Tibial nerve (tissue), 4 donors: ENCODE measurements around the gene VAMP2. TPM values are rescaled to one million over a fixed set of nuclear protein-coding genes. Genes with fewer than 3 reads are reported as not detected.

ENCODE experiments used
- DNase-seq, 2 donors: peaks; one replicate each; pipeline ENCODE4 v3.0.0-alpha.2; 2019; ENCODE audit warnings: low spot score in 2 of 2
- H3K27ac ChIP-seq, 4 donors: fragments of 200-600 bp; sonication (generic) in 3 of 4; one replicate each; pipeline ENCODE4 v1.5.1; 2017 to 2019; ENCODE audit warnings: mild to moderate bottlenecking in 1 of 4
- H3K27me3 ChIP-seq, 2 donors: fragments of 200-600 bp; sonication (generic) in 1 of 2; one replicate each; pipeline versions ENCODE4 v1.5.1 to v1.6.0; 2017 to 2019
- H3K36me3 ChIP-seq, 3 donors: fragments of 200-600 bp; sonication (generic); one replicate each; pipeline ENCODE4 v1.5.1; 2018 to 2019
- H3K4me1 ChIP-seq, 4 donors: fragments of 200-600 bp; sonication (generic) in 3 of 4; one replicate each; pipeline ENCODE4 v1.5.1; 2017 to 2019
- H3K4me3 ChIP-seq, 4 donors: fragments of 200-600 bp; sonication (generic) in 3 of 4; one replicate each; pipeline ENCODE4 v1.5.1; 2017 to 2019; ENCODE audit warnings: mild to moderate bottlenecking in 1 of 4, moderate library complexity in 1 of 4
- H3K9me3 ChIP-seq, 4 donors: fragments of 200-600 bp; sonication (generic) in 3 of 4; one replicate each; pipeline ENCODE4 v1.5.1; 2017 to 2019
- EP300 ChIP-seq, 2 donors: sonication (generic); formaldehyde crosslinking; IDR thresholded peaks; one replicate each; pipeline ENCODE4 v1.6.1; 2017; ENCODE audit warnings: antibody characterized with exemption in 2 of 2, mild to moderate bottlenecking in 1 of 2
- POLR2A ChIP-seq, 2 donors: fragments of 450-650 bp; IDR thresholded peaks; one replicate each; pipeline ENCODE4 v1.6.1; 2017; ENCODE audit warnings: antibody characterized with exemption in 2 of 2, mild to moderate bottlenecking in 2 of 2, moderate library complexity in 2 of 2
- WGBS, 2 donors: methylation state at CpG; one replicate each; pipeline ENCODE4 v1.1.5; 2018; 5-methylcytosine and 5-hydroxymethylcytosine counted together
- total RNA-seq, 4 donors: library from RNA; depleted of rRNA; stranded (reverse); fragments of >200 nt; gene quantifications; one replicate each; pipeline ENCODE4 v1.1.0, GENCODE V29; 2016
- TF ChIP-seq, protein P1 (sequence below), 5 experiments: fragments of 200-600 bp in 3 of 5; fragments of 450-650 bp in 2 of 5; sonication (generic) in 3 of 5; IDR thresholded peaks; one replicate each; pipeline ENCODE4 v1.5.1; 2016 to 2019; ENCODE audit warnings: antibody characterized with exemption in 5 of 5, mild to moderate bottlenecking in 3 of 5, moderate library complexity in 2 of 5

Gene VAMP2
- total RNA-seq, 4 donors from 2014 or later, result 48.0 to 72.1 (median 59.0) TPM

DNA sequence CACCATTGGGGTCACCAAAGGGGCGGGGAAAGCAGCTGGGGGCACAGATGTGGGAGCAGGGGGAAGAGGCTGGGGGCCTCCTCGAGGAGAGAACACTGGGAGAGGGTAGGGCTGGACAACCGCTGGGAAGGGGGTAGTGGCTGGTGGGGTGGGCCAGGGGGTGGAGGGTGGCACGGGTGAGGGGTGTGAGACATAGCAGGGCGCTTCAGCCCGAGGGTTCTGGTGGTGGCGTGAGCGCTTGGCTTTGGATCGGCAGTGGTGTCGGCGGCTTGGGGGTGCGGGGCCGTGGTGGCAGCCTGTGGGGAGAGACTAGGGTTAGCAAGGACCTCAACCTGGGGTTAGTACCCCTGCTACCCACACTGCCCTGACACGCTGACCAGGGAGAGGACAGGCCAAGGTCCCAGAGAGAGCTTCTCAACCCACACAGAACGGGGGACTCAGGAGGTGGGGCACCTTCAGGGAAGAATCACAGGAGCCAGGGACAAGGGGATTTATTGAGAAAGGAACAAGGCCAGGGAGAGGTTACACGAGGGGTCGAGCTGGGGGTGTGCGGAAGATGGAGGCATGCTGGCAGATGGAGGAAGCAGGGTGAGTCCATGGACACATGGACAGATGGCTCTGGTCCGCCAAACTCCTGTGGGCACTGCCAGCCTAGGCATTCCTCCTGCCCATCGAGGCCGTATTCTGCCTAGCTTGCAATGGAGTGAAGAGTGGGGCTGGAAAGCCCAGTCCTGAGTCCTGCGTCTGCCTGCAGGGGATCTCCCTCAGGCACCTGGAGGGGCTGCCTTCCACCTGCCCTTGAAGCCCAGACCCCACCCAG lies 19.0 kb downstream of the VAMP2 start:
- Histone ChIP-seq H3K4me3 (no peak overlapping the region), H3K4me1 (peaks cover 0 to 85% (median 7%) of the 10 kb centered on the region in 4 donors), H3K9me3 (no peaks in the 10 kb centered on the region), H3K36me3 (peaks cover 36 to 94% (median 81%) of the 10 kb centered on the region in 3 donors), H3K27me3 (no peaks in the 10 kb centered on the region), H3K27ac (peak overlapping the region; percentile 17 to 100 (median 68))
- 86 to 88% methylated on average over 22 of the region's 22 CpGs for WGBS, 2 donors
- TF ChIP-seq EP300 (IDR thresholded peaks at IDR 0.05), result peak in 1 of 2 donors; percentile 83
- TF ChIP-seq POLR2A (IDR thresholded peaks at IDR 0.05), result no peak
- TF ChIP-seq, protein P1, sequence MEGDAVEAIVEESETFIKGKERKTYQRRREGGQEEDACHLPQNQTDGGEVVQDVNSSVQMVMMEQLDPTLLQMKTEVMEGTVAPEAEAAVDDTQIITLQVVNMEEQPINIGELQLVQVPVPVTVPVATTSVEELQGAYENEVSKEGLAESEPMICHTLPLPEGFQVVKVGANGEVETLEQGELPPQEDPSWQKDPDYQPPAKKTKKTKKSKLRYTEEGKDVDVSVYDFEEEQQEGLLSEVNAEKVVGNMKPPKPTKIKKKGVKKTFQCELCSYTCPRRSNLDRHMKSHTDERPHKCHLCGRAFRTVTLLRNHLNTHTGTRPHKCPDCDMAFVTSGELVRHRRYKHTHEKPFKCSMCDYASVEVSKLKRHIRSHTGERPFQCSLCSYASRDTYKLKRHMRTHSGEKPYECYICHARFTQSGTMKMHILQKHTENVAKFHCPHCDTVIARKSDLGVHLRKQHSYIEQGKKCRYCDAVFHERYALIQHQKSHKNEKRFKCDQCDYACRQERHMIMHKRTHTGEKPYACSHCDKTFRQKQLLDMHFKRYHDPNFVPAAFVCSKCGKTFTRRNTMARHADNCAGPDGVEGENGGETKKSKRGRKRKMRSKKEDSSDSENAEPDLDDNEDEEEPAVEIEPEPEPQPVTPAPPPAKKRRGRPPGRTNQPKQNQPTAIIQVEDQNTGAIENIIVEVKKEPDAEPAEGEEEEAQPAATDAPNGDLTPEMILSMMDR (IDR thresholded peaks at IDR 0.05), result no peak
- DNase-seq, result peak in 1 of 2 donors; percentile 18

DNA sequence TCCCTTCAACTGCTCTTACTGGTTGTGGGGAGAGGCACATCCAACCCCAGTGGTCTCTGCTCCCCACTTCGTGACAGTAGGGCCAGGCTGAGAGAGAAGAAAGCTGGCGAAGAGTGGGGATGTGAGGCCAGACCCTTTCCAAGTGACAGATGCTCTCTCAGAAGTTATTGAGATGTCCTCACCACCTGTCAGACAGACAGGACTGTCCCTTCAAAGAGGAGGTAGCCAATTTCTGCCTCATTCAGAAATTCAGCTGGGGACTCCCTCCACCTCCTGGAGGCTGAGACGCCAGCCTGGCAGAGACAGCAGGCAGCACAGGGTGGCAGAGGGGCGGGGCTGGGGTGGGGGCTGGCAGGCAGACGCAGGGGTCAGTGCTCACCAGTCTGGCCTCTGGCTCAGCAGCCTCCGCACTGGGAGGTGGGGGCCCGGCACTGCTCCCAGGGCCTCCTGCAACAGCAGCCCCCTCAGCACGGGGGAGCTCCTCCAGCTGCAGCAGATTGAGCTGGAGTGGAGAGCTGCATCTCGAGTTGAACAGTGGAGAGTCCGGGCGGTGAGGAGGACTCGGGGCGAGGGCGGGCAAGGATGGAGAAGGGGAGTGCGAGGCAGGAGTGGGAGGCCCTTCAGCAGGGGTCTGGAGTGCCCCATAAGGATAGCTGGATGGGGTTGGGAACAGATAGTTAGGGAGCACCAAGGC lies 19.7 kb downstream of the VAMP2 start:
- H3K27me3 ChIP-seq, result no peaks in the 10 kb centered on the region
- no peak overlapping the region for H3K4me3 ChIP-seq
- H3K9me3 ChIP-seq, result no peaks in the 10 kb centered on the region
- H3K27ac ChIP-seq, result peak overlapping the region in 3 of 4 donors; percentile 45 to 100 (median 91)
- peaks cover 33 to 87% (median 73%) of the 10 kb centered on the region in 3 donors for H3K36me3 ChIP-seq
- 86 to 89% methylated on average over 13 to 14 of the region's 15 CpGs for WGBS, 2 donors
- DNase-seq, result no peak
- peak in 1 of 2 donors; percentile 22 for TF ChIP-seq POLR2A (IDR thresholded peaks at IDR 0.05)
- TF ChIP-seq, protein P1 (IDR thresholded peaks at IDR 0.05), result no peak
- TF ChIP-seq EP300 (IDR thresholded peaks at IDR 0.05), result peak in 1 of 2 donors; percentile 45
- H3K4me1 ChIP-seq, result peaks cover 0 to 84% (median 10%) of the 10 kb centered on the region in 4 donors

DNA sequence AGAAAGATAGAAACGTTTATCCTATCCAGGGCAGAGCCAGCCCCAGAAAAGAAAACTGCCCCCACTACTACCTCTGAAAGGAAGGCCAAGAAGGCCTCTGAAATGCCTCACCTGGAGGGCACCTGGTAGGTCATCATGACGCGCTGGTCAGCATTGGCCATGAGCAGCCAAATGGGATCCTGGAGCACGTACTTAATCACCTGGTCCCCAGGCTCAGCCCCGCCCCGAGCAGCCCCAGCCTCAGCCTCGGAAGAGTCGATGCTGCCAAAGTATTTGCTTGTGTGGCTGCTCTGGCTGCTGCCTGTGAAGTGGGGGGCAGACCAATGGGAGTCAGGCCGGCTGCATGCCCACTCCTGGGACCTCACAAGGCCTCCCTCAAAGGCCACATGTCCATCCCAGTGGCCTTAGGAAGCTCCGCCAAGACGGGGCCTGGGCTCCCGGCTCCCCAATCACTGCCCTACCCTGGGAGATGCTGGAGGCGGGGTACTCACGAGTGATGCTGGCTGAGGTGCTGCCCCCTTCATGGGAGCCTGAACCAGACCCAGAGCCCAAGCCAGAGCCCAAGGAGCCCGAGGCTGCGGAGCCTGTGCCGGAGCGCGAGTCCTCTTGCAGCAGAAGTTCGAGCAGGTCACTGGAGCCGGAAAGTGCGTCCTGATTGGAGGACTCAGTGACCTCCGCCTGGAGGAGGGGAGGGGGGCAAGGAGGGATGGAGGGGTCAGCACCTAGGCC lies 20.4 kb downstream of the VAMP2 start:
- peaks cover 0 to 81% (median 11%) of the 10 kb centered on the region in 4 donors for H3K4me1 ChIP-seq
- WGBS, 2 donors, result 83 to 88% methylated on average over 22 to 23 of the region's 23 CpGs
- H3K27ac ChIP-seq, result peak overlapping the region in 3 of 4 donors; percentile 45 to 100 (median 91)
- peaks cover 28 to 79% (median 66%) of the 10 kb centered on the region in 3 donors for H3K36me3 ChIP-seq
- no peaks in the 10 kb centered on the region for H3K27me3 ChIP-seq
- DNase-seq, result no peak
- H3K4me3 ChIP-seq, result no peak overlapping the region
- H3K9me3 ChIP-seq, result no peaks in the 10 kb centered on the region
- TF ChIP-seq EP300 (IDR thresholded peaks at IDR 0.05), result peak in 1 of 2 donors; percentile 22
- TF ChIP-seq, protein P1 (IDR thresholded peaks at IDR 0.05), result no peak

DNA sequence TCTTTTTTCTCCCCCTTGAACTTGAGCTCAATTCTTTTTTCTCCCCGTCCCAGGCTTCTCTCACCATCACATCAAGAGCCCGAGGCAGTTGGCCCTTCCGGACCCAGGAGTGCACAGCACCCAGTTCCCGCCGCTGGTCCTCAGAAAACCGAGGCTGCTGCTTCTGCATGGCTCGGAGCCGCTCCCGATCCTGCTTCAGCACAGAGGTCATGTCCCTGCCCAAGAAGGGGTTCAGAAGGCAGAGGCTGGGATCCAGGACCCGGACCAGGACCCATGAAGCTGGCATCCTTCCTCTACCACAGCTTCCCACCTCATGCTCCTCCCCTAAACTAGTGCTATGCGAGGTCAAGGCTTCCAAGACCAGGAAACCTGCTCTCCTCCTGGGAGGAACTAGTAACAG lies 21.0 kb downstream of the VAMP2 start:
- WGBS, 2 donors, result 87 to 88% methylated on average over 11 of the region's 11 CpGs
- Histone ChIP-seq H3K27me3 (no peaks in the 10 kb centered on the region), H3K9me3 (no peaks in the 10 kb centered on the region), H3K4me1 (peaks cover 0 to 76% (median 11%) of the 10 kb centered on the region in 4 donors), H3K36me3 (peaks cover 23 to 74% (median 60%) of the 10 kb centered on the region in 3 donors), H3K27ac (peak overlapping the region in 2 of 4 donors; percentile 91 to 100), H3K4me3 (no peak overlapping the region)
- TF ChIP-seq, protein P1 (IDR thresholded peaks at IDR 0.05), result no peak
- TF ChIP-seq POLR2A (IDR thresholded peaks at IDR 0.05) (no peak), EP300 (IDR thresholded peaks at IDR 0.05) (no peak)
- no peak for DNase-seq
